Ishikawa (cell line): ENCODE results near the gene CLCN2.

Experiments
- CEBPB ChIP-seq: IDR thresholded peaks from 2 replicates; pipeline ENCODE4 v1.6.1; 2012
- CREB1 ChIP-seq: IDR thresholded peaks from 2 replicates; pipeline ENCODE4 v1.6.1; 2012; ENCODE audit warnings: low read depth
- EGR1 ChIP-seq: IDR thresholded peaks from 2 replicates; pipeline ENCODE4 v1.6.1; 2012
- EP300 ChIP-seq: IDR thresholded peaks from 2 replicates; pipeline ENCODE4 v1.6.1; 2012; ENCODE audit warnings: borderline replicate concordance
- FOXM1 ChIP-seq: IDR thresholded peaks from 2 replicates; pipeline ENCODE4 v1.6.1; 2012; ENCODE audit warnings: low read depth, borderline replicate concordance
- NFIC ChIP-seq: IDR thresholded peaks from 2 replicates; pipeline ENCODE4 v1.6.1; 2012
- RAD21 ChIP-seq: IDR thresholded peaks from 2 replicates; pipeline ENCODE4 v1.6.1; 2012; ENCODE audit warnings: low read depth
- TAF1 ChIP-seq: IDR thresholded peaks from 2 replicates; pipeline ENCODE4 v1.6.1; 2012; ENCODE audit warnings: low read depth, mild to moderate bottlenecking
- TCF12 ChIP-seq: IDR thresholded peaks from 2 replicates; pipeline ENCODE4 v1.6.1; 2012; ENCODE audit warnings: low read depth
- TEAD4 ChIP-seq: IDR thresholded peaks from 2 replicates; pipeline ENCODE4 v1.6.1; 2012
- YY1 ChIP-seq: IDR thresholded peaks from 2 replicates; pipeline ENCODE4 v1.6.1; 2012; ENCODE audit warnings: low read depth
- ZBTB7A ChIP-seq: IDR thresholded peaks from 2 replicates; pipeline ENCODE4 v1.6.1; 2012; ENCODE audit warnings: low read depth
- TF ChIP-seq, protein P1 (sequence below): IDR thresholded peaks from 2 replicates; pipeline ENCODE4 v1.6.1; 2012; ENCODE audit warnings: low read depth, mild to moderate bottlenecking
- TF ChIP-seq, protein P2 (sequence below): IDR thresholded peaks from 2 replicates; pipeline ENCODE4 v1.6.1; 2012
- TF ChIP-seq, protein P3 (sequence below): IDR thresholded peaks from 2 replicates; pipeline ENCODE4 v1.6.1; 2012

Gene CLCN2

DNA sequence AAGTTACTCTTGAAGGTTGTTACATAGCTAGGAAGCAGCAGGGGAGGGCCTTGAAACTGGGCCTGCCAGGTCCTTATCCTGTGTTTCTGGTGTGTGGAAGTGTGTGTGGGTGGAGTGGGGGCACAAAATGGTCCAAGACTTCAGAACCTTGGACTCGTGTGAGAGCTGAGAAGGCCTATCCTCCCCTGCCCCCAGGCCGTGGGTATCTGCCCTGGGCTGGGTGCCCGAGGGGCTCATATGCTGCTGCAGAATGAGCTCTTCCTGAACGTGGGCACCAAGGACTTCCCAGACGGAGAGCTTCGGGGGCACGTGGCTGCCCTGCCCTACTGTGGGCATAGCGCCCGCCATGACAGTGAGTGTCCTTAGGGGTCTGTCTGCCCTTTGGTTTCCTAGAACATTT is 22.9 kb upstream of the CLCN2 start:
- TF ChIP-seq, protein P1, sequence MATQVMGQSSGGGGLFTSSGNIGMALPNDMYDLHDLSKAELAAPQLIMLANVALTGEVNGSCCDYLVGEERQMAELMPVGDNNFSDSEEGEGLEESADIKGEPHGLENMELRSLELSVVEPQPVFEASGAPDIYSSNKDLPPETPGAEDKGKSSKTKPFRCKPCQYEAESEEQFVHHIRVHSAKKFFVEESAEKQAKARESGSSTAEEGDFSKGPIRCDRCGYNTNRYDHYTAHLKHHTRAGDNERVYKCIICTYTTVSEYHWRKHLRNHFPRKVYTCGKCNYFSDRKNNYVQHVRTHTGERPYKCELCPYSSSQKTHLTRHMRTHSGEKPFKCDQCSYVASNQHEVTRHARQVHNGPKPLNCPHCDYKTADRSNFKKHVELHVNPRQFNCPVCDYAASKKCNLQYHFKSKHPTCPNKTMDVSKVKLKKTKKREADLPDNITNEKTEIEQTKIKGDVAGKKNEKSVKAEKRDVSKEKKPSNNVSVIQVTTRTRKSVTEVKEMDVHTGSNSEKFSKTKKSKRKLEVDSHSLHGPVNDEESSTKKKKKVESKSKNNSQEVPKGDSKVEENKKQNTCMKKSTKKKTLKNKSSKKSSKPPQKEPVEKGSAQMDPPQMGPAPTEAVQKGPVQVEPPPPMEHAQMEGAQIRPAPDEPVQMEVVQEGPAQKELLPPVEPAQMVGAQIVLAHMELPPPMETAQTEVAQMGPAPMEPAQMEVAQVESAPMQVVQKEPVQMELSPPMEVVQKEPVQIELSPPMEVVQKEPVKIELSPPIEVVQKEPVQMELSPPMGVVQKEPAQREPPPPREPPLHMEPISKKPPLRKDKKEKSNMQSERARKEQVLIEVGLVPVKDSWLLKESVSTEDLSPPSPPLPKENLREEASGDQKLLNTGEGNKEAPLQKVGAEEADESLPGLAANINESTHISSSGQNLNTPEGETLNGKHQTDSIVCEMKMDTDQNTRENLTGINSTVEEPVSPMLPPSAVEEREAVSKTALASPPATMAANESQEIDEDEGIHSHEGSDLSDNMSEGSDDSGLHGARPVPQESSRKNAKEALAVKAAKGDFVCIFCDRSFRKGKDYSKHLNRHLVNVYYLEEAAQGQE: no peak
- TF ChIP-seq CEBPB: no peak
- TF ChIP-seq CREB1: no peak
- no peak for TF ChIP-seq FOXM1
- TF ChIP-seq YY1: no peak
- TF ChIP-seq EGR1: no peak
- no peak for TF ChIP-seq TAF1
- TF ChIP-seq, protein P2, sequence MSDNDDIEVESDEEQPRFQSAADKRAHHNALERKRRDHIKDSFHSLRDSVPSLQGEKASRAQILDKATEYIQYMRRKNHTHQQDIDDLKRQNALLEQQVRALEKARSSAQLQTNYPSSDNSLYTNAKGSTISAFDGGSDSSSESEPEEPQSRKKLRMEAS: no peak
- no peak for TF ChIP-seq TCF12
- no peak for TF ChIP-seq EP300

DNA sequence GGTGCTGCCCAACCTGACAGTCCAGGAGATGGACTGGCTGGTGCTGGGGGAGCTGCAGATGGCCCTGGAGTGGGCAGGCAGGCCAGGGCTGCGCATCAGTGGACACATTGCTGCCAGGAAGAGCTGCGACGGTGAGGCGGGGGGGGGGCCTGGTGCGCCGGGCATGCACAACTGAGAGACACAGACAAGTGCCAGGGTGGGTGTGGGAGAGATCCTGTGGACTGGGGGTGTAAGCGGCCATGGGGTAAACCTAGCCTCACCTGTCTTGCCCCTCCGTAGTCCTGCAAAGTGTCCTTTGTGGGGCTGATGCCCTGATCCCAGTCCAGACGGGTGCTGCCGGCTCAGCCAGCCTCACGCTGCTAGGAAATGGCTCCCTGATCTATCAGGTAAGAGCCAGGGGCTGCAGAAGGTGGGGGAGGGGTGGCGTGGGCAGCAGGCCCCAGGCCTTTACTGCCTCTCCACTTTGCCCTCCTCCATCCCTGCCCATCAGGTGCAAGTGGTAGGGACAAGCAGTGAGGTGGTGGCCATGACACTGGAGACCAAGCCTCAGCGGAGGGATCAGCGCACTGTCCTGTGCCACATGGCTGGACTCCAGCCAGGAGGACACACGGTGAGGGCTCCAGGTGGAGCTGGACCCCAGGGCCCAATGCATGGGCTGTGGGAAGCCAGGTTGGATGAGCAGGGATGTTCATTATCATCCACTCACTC is 21.8 kb upstream of the CLCN2 start:
- TF ChIP-seq NFIC (no peak), ZBTB7A (no peak), TEAD4 (no peak), RAD21 (no peak), TCF12 (no peak), FOXM1 (no peak), EP300 (no peak), YY1 (no peak)
- TF ChIP-seq, protein P1: no peak
- TF ChIP-seq, protein P2: no peak

DNA sequence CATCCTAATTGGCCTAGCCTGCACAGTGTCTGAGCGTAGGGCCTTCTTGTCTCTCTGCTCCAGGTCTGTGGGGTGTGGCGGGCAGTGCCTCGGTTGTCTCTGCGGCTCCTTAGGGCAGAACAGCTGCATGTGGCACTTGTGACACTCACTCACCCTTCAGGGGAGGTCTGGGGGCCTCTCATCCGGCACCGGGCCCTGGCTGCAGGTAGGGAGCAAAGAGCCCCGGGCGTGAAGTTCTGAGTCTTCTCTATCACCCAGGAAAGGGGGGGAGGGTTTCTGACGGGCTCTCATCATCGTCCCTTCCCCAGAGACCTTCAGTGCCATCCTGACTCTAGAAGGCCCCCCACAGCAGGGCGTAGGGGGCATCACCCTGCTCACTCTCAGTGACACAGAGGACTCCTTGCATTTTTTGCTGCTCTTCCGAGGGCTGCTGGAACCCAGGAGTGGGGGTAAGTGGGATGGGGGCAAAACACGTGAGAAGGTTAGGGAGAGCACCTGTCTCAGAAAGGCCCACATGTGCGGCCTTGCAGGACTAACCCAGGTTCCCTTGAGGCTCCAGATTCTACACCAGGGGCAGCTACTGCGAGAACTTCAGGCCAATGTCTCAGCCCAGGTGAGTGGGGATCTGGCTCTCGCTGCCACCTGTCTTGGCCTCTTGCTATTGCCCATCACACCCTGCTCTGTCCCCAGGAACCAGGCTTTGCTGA is 21.1 kb upstream of the CLCN2 start:
- TF ChIP-seq NFIC: no peak
- TF ChIP-seq, protein P3, sequence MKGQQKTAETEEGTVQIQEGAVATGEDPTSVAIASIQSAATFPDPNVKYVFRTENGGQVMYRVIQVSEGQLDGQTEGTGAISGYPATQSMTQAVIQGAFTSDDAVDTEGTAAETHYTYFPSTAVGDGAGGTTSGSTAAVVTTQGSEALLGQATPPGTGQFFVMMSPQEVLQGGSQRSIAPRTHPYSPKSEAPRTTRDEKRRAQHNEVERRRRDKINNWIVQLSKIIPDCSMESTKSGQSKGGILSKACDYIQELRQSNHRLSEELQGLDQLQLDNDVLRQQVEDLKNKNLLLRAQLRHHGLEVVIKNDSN: no peak
- TF ChIP-seq, protein P1: no peak
- TF ChIP-seq YY1: no peak
- TF ChIP-seq, protein P2: no peak
- no peak for TF ChIP-seq TCF12
- no peak for TF ChIP-seq EGR1
- no peak for TF ChIP-seq RAD21
- TF ChIP-seq EP300: no peak

DNA sequence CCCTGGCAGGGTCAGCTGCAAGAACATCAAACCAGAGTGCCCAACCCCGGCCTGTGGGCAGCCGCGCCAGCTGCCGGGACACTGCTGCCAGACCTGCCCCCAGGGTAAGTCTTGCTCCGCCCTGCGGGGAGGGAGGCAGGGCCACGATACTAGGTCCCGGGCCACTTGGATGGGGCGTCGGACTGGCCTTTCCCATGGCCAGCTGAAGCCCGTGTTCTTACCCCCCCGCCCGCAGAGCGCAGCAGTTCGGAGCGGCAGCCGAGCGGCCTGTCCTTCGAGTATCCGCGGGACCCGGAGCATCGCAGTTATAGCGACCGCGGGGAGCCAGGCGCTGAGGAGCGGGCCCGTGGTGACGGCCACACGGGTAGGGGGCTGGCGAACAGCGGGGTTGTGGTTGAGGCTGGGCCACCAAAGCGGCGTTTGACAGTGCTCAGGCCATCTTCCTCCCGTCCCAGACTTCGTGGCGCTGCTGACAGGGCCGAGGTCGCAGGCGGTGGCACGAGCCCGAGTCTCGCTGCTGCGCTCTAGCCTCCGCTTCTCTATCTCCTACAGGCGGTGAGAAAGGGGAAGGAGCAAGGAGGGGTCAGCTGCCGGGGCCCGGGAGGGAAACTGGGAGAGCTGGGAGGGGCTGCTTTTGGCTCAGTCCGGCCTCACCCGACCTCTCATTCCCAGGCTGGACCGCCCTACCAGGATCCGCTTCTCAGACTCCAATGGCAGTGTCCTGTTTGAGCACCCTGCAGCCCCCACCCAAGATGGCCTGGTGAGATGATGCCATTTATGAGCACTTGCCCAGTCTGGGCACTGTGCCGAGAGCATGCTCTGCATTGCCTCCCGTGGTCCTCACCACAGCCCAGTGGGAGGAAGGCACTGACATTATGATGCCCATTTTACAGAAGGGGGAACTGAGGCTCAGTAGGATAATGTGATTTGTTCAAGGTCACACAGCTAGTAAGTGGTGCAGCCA is 20.1 kb upstream of the CLCN2 start:
- TF ChIP-seq CREB1 (no peak), CEBPB (no peak), EGR1 (no peak), TEAD4 (no peak), YY1 (no peak)
- TF ChIP-seq, protein P1: no peak
